Testis (tissue), 3 donors: ENCODE data around the gene CMYA5. TPM values are rescaled to one million over a fixed set of nuclear protein-coding genes. Genes with fewer than 3 reads are reported as not detected.

Experiments used
- DNase-seq: peaks from one replicate; pipeline ENCODE4 v3.0.0-alpha.2; 2019
- H3K27ac ChIP-seq, 2 donors: fragments of 200-600 bp; sonication (generic); one replicate each; pipeline ENCODE4 v1.5.1; 2019
- H3K27me3 ChIP-seq: fragments of 200-600 bp; sonication (generic); one replicate; pipeline ENCODE4 v1.5.1; 2019
- H3K36me3 ChIP-seq: fragments of 200-600 bp; sonication (generic); one replicate; pipeline ENCODE4 v1.5.1; 2017; ENCODE audit warnings: low read depth; ENCODE audit errors: missing control alignments
- H3K4me1 ChIP-seq: fragments of 200-600 bp; sonication (generic); one replicate; pipeline ENCODE4 v1.5.1; 2019
- H3K4me3 ChIP-seq, 2 donors: fragments of 200-600 bp; sonication (generic); one replicate each; pipeline ENCODE4 v1.5.1; 2017 to 2019
- H3K9me3 ChIP-seq: fragments of 200-600 bp; sonication (generic); one replicate; pipeline ENCODE4 v1.5.1; 2017
- POLR2A ChIP-seq: fragments of 450-650 bp; IDR thresholded peaks from one replicate; pipeline ENCODE4 v1.6.1; 2017; ENCODE audit warnings: antibody characterized with exemption, mild to moderate bottlenecking, moderate library complexity
- WGBS, 2 donors: methylation state at CpG; one replicate each; pipeline ENCODE4 v1.1.5; 2018; 5-methylcytosine and 5-hydroxymethylcytosine counted together
- intact Hi-C: fragments of 100-400 bp; cut with DNase I; formaldehyde crosslinking; loops from one replicate; pipeline ENCODE4 v1.15.1; 2023; ENCODE audit warnings: low total_unique reads
- polyA plus RNA-seq: library from polyadenylated mRNA; stranded (reverse); fragments of 350-450 nt; fragmentation: Illumina TruSeq; extraction: RNeasy Lipid Tissue Mini Kit (QIAGEN cat#74804); gene quantifications from one replicate; pipeline ENCODE4 v1.2.3, GENCODE V29; 2014; ENCODE audit warnings: low read depth, low replicate concordance; ENCODE audit not compliant: insufficient read depth
- total RNA-seq, 2 donors: library from RNA; depleted of rRNA; stranded (reverse); fragments of >200 nt; gene quantifications; one replicate each; pipeline ENCODE4 v1.2.3, GENCODE V29; 2016
- TF ChIP-seq, protein P1 (sequence below), 3 experiments: fragments of 450-650 bp in 2 of 3; fragments of 200-600 bp in 1 of 3; sonication (generic) in 1 of 3; IDR thresholded peaks; one replicate each; pipeline ENCODE4 v1.5.1; 2016 to 2019; ENCODE audit warnings: antibody characterized with exemption in 3 of 3, mild to moderate bottlenecking in 2 of 3, moderate library complexity in 1 of 3

The CMYA5 gene
- total and polyA plus RNA-seq, 3 donors from 2014 or later = 2.7 to 33.8 (median 27.3) TPM

DNA sequence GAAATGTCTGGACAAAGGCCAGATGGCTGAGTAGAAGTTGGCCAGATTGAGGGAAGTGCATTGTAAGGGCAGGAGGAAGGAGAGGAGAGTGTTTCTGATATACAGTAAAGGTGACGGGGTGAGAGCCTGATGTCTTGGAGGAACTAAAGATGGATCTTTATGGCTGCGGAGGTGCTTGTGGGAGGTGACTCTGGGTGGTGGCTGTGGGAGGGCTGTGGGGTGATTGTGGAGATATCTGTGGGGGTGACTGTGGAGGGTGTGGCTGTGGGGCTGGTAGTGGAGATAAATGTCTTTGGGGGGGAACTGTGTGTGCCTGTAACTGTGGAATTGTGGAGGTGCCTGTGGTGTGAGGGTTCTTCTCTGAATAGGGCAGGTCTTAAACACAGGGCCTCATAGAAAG lies 121.4 kb downstream of the CMYA5 start:
- no peak for DNase-seq
- Histone ChIP-seq H3K36me3 (no peaks in the 10 kb centered on the region), H3K4me3 (no peak overlapping the region), H3K27ac (no peak overlapping the region), H3K9me3 (no peaks in the 10 kb centered on the region), H3K4me1 (no peaks in the 10 kb centered on the region), H3K27me3 (no peaks in the 10 kb centered on the region)
- WGBS, 2 donors = 84 to 86% methylated on average over 2 of the region's 2 CpGs
- TF ChIP-seq, protein P1, sequence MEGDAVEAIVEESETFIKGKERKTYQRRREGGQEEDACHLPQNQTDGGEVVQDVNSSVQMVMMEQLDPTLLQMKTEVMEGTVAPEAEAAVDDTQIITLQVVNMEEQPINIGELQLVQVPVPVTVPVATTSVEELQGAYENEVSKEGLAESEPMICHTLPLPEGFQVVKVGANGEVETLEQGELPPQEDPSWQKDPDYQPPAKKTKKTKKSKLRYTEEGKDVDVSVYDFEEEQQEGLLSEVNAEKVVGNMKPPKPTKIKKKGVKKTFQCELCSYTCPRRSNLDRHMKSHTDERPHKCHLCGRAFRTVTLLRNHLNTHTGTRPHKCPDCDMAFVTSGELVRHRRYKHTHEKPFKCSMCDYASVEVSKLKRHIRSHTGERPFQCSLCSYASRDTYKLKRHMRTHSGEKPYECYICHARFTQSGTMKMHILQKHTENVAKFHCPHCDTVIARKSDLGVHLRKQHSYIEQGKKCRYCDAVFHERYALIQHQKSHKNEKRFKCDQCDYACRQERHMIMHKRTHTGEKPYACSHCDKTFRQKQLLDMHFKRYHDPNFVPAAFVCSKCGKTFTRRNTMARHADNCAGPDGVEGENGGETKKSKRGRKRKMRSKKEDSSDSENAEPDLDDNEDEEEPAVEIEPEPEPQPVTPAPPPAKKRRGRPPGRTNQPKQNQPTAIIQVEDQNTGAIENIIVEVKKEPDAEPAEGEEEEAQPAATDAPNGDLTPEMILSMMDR (IDR thresholded peaks at IDR 0.05) = no peak
- TF ChIP-seq POLR2A = no peak
- intact Hi-C loops = no loop called here

GRCh38 chr5:79811904-79812303 lies 122.3 kb downstream of the CMYA5 start:
- no peak for DNase-seq
- H3K27ac ChIP-seq = no peak overlapping the region
- no peaks in the 10 kb centered on the region for H3K4me1 ChIP-seq
- H3K27me3 ChIP-seq = no peaks in the 10 kb centered on the region
- H3K9me3 ChIP-seq = no peaks in the 10 kb centered on the region
- TF ChIP-seq POLR2A = no peak
- TF ChIP-seq, protein P1 (IDR thresholded peaks at IDR 0.05) = no peak
- intact Hi-C loops = no loop called here
- WGBS, 2 donors = 89 to 91% methylated on average over 3 of the region's 3 CpGs
- H3K36me3 ChIP-seq = no peaks in the 10 kb centered on the region
- H3K4me3 ChIP-seq = no peak overlapping the region

GRCh38 chr5:79814699-79815098 lies 125.1 kb downstream of the CMYA5 start:
- TF ChIP-seq POLR2A = no peak
- TF ChIP-seq, protein P1 (IDR thresholded peaks at IDR 0.05) = no peak
- H3K4me3 ChIP-seq = no peak overlapping the region
- no peaks in the 10 kb centered on the region for H3K4me1 ChIP-seq
- 89 to 93% methylated on average over 2 of the region's 2 CpGs for WGBS, 2 donors
- H3K27me3 ChIP-seq = no peaks in the 10 kb centered on the region
- no peaks in the 10 kb centered on the region for H3K9me3 ChIP-seq
- H3K27ac ChIP-seq = no peak overlapping the region
- no peak for DNase-seq
- intact Hi-C loops = no loop called here
- no peaks in the 10 kb centered on the region for H3K36me3 ChIP-seq

DNA sequence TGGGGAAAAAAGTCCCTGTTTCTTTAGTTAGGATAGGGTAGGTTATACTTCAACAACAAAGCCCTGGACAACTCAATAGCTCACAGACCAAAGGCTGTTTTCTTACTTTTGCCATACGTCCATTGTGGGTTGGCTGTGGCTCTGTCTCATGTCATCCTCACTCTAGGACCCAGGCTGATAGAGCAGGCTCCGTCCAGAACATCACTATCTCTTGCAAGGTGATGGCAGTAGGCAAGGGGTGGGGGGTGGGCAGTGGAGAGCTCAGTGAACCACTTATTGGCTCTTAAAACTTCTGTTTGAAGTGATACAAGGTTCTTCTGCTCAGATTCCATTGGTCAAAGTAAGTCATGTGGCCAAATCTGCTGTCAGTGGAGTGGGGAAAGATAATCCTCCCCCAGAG lies 126.4 kb downstream of the CMYA5 start:
- no peak for TF ChIP-seq POLR2A
- H3K4me1 ChIP-seq = no peaks in the 10 kb centered on the region
- no peaks in the 10 kb centered on the region for H3K36me3 ChIP-seq
- no peak overlapping the region for H3K27ac ChIP-seq
- intact Hi-C loops = no loop called here
- no peak overlapping the region for H3K4me3 ChIP-seq
- no peaks in the 10 kb centered on the region for H3K27me3 ChIP-seq
- DNase-seq = no peak
- 87 to 93% methylated on average over 2 of the region's 2 CpGs for WGBS, 2 donors
- no peaks in the 10 kb centered on the region for H3K9me3 ChIP-seq

DNA sequence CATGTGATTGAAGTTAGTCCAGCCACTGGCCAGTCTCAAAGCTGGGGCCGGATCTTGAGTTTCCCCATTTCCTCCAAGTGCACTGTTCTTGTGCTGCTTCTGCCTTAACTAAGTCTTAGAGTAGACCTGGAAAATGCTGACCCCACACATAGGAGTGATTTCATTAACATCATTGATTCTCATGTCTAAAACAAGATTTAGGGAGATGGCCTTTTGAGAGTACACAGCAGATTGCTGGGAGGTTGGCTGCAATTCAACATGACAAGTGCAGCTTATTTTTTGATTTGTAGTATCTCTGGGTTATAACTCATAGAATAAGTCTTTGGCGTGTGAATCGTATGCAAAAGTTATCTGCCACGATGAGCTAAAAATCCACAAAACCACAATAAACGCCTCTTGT lies 131.0 kb downstream of the CMYA5 start:
- Histone ChIP-seq H3K9me3 (no peaks in the 10 kb centered on the region), H3K36me3 (no peaks in the 10 kb centered on the region), H3K4me3 (no peak overlapping the region), H3K4me1 (no peaks in the 10 kb centered on the region), H3K27ac (no peak overlapping the region), H3K27me3 (no peaks in the 10 kb centered on the region)
- DNase-seq = no peak
- no peak for TF ChIP-seq POLR2A
- WGBS, 2 donors = 61 to 66% methylated on average over 5 of the region's 5 CpGs
- intact Hi-C loops = no loop called here

- Histone ChIP-seq H3K4me1 (no peaks in the 10 kb centered on the region), H3K27me3 (no peaks in the 10 kb centered on the region), H3K27ac (no peak overlapping the region), H3K9me3 (no peaks in the 10 kb centered on the region), H3K36me3 (no peaks in the 10 kb centered on the region), H3K4me3 (no peak overlapping the region)
- no peak for DNase-seq
- intact Hi-C loops = no loop called here
- 67 to 70% methylated on average over 2 of the region's 2 CpGs for WGBS, 2 donors
- TF ChIP-seq, protein P1 (IDR thresholded peaks at IDR 0.05) = no peak
- TF ChIP-seq POLR2A = no peak
Measured at GRCh38 chr5:79824444-79824843, 134.8 kb downstream of the CMYA5 start.
